K562 (cell line): ENCODE data around the gene LGR6. TPM values are rescaled to one million over a fixed set of nuclear protein-coding genes. Genes with fewer than 3 reads are reported as not detected.

Source experiments
- ATAC-seq: fragments of 200-7000 bp; cut with Tn5 transposase; 3 replicates; pipeline ENCODE4 v1.9.1; 2020; ENCODE audit warnings: moderate library complexity
- BruUV-seq: library from RNA; stranded (reverse); fragments of 400-500 nt; replicated peaks from 2 replicates; lab custom pipeline; 2021; lab: Mats Ljungman, UMichigan
- CTCF ChIA-PET: fragments of 300-600 bp; formaldehyde crosslinking; extraction: SDS; loops from one replicate; lab custom pipeline; 2021; ENCODE audit warnings: low intra/inter-chr PET ratio; lab: Yijun Ruan, JAX
- POLR2A ChIA-PET: fragments of 300-600, 350-650 bp; sonication (Branson Sonifier 250); formaldehyde crosslinking; extraction: SDS; loops from one replicate; lab custom pipeline; 2021; ENCODE audit warnings: antibody characterized with exemption, inconsistent platforms; lab: Yijun Ruan, JAX
- DNase-seq, 4 experiments: peaks; one replicate each; pipeline versions ENCODE4 v3.0.0 to v3.0.0-alpha.2; 2011 to 2018; ENCODE audit warnings: low spot score in 3 of 4, mixed read lengths in 3 of 4; ENCODE audit errors: extremely low read depth in 1 of 4
- FAIRE-seq: peaks from 2 replicates; lab custom pipeline; 2011; peaks lifted over from hg19 to GRCh38; lab: Jason Lieb, UNC
- H2AFZ ChIP-seq: 2 replicates; pipeline ENCODE4 v1.6.0; 2011; ENCODE audit warnings: low read depth, low read length, control low read depth, inconsistent platforms
- H3K27ac ChIP-seq: fragments of 200-600 bp; 3 replicates; pipeline ENCODE4 v1.8.0; 2011; ENCODE audit warnings: low read depth, mild to moderate bottlenecking, control low read depth, inconsistent platforms, low read length, moderate library complexity, mixed read lengths; ENCODE audit errors: extremely low read depth
- H3K27me3 ChIP-seq, 2 experiments: fragments of 300-600 bp in 1 of 2; 2 replicates in 1 of 2; 3 replicates in 1 of 2; pipeline versions ENCODE4 v1.6.0 to v1.8.0; 2011; ENCODE audit warnings: inconsistent platforms in 2 of 2, low read length in 2 of 2, mild to moderate bottlenecking in 1 of 2, mixed read lengths in 1 of 2, moderate library complexity in 1 of 2; ENCODE audit not compliant: control insufficient read depth in 2 of 2, insufficient read depth in 2 of 2
- H3K36me3 ChIP-seq: fragments of 300-600 bp; 3 replicates; pipeline ENCODE4 v1.8.0; 2011; ENCODE audit warnings: mild to moderate bottlenecking, low read length, inconsistent platforms; ENCODE audit not compliant: control insufficient read depth, insufficient read depth
- H3K4me1 ChIP-seq, 2 experiments: fragments of 200-600 bp in 1 of 2; replicated peaks in 1 of 2; 2 replicates in 1 of 2; 3 replicates in 1 of 2; pipeline versions ENCODE4 v1.5.1 to v1.8.0; 2011; ENCODE audit warnings: inconsistent platforms in 2 of 2, low read length in 2 of 2, mild to moderate bottlenecking in 1 of 2, mixed read lengths in 1 of 2, moderate library complexity in 1 of 2; ENCODE audit not compliant: control insufficient read depth in 2 of 2, insufficient read depth in 2 of 2
- H3K4me2 ChIP-seq: 2 replicates; pipeline ENCODE4 v1.6.1; 2011; ENCODE audit warnings: low read length, control low read depth, inconsistent platforms, mixed read lengths; ENCODE audit not compliant: insufficient read depth
- H3K4me3 ChIP-seq: fragments of 200-600 bp; sonication (generic), shearing (Covaris generic); 2 replicates; pipeline ENCODE4 v1.5.1; 2016; ENCODE audit warnings: control low read depth, inconsistent platforms
- H3K79me2 ChIP-seq: fragments of 200-600 bp; 3 replicates; pipeline ENCODE4 v1.8.0; 2011; ENCODE audit warnings: low read length, inconsistent platforms; ENCODE audit not compliant: control insufficient read depth, insufficient read depth
- H3K9ac ChIP-seq, 2 experiments: 2 replicates each; pipeline versions ENCODE4 v1.6.0 to v1.6.1; 2011; ENCODE audit warnings: low read depth in 2 of 2, low read length in 2 of 2, control low read depth in 1 of 2, inconsistent platforms in 1 of 2, mild to moderate bottlenecking in 1 of 2, mixed read lengths in 1 of 2; ENCODE audit not compliant: insufficient read depth in 1 of 2
- H3K9me1 ChIP-seq: one replicate; pipeline ENCODE4 v1.6.0; 2011; ENCODE audit warnings: inconsistent platforms, mild to moderate bottlenecking, low read length, moderate library complexity; ENCODE audit not compliant: control insufficient read depth, insufficient read depth
- H3K9me3 ChIP-seq: replicated peaks from 2 replicates; pipeline ENCODE4 v1.5.1; 2011; ENCODE audit warnings: low read depth, low read length, inconsistent platforms; ENCODE audit not compliant: control insufficient read depth, insufficient read depth
- H4K20me1 ChIP-seq: replicated peaks from 2 replicates; pipeline ENCODE4 v1.6.1; 2011; ENCODE audit warnings: low read length, inconsistent platforms, mixed read lengths; ENCODE audit not compliant: control insufficient read depth, insufficient read depth
- CTBP1 ChIP-seq: fragments of 450-650 bp; IDR thresholded peaks from 2 replicates; pipeline ENCODE4 v1.6.1; 2016; ENCODE audit warnings: borderline replicate concordance
- DNMT1 ChIP-seq: fragments of 450-650 bp; IDR thresholded peaks from 2 replicates; pipeline ENCODE4 v1.6.1; 2016; ENCODE audit warnings: antibody characterized with exemption, mild to moderate bottlenecking
- ETV6 ChIP-seq, 3 experiments: fragments of 150-350 bp in 1 of 3; sonication (generic) in 1 of 3; formaldehyde crosslinking in 1 of 3; IDR thresholded peaks; 2 replicates each; pipeline versions ENCODE4 v1.6.1 to v1.8.0; 2014 to 2022; ENCODE audit warnings: borderline replicate concordance in 2 of 3, low read depth in 2 of 3, antibody characterized with exemption in 1 of 3, low read length in 1 of 3, mild to moderate bottlenecking in 1 of 3, missing genetic modification reagents in 1 of 3
- FOXA1 ChIP-seq: fragments of 450-650 bp; IDR thresholded peaks from 2 replicates; pipeline ENCODE4 v1.6.1; 2016; ENCODE audit warnings: mild to moderate bottlenecking, borderline replicate concordance
- HSF4 ChIP-seq: fragments of 250-450 bp; sonication (Bioruptor Pico); IDR thresholded peaks from 2 replicates; pipeline ENCODE4 v2.1.2; 2022; ENCODE audit warnings: mild to moderate bottlenecking, moderate library complexity, borderline replicate concordance
- KAT8 ChIP-seq: fragments of 450-650 bp; IDR thresholded peaks from 2 replicates; pipeline ENCODE4 v1.6.1; 2016; ENCODE audit warnings: low read depth, mild to moderate bottlenecking
- NKRF ChIP-seq: fragments of 450-650 bp; IDR thresholded peaks from 2 replicates; pipeline ENCODE4 v1.6.1; 2016; ENCODE audit warnings: borderline replicate concordance
- PHB2 ChIP-seq: fragments of 450-650 bp; IDR thresholded peaks from 2 replicates; pipeline ENCODE4 v1.6.1; 2017; ENCODE audit warnings: low read depth
- POLR2AphosphoS5 ChIP-seq: IDR thresholded peaks from 2 replicates; pipeline ENCODE4 v1.6.1; 2011; ENCODE audit warnings: mild to moderate bottlenecking, low read depth, low read length, moderate library complexity; ENCODE audit not compliant: control insufficient read depth, insufficient read depth
- SNAPC5 ChIP-seq: fragments of 250-450 bp; sonication (Bioruptor Pico); IDR thresholded peaks from 2 replicates; pipeline ENCODE4 v1.8.0; 2021; ENCODE audit warnings: moderate library complexity, mild to moderate bottlenecking, inconsistent platforms
- TBL1XR1 ChIP-seq, 2 experiments: IDR thresholded peaks; 2 replicates each; pipeline ENCODE4 v1.6.1; 2012; ENCODE audit warnings: improper control_type of control experiment in 2 of 2, low read length in 2 of 2, mild to moderate bottlenecking in 1 of 2
- ZBTB17 ChIP-seq: fragments of 450-650 bp; formaldehyde crosslinking; IDR thresholded peaks from 2 replicates; pipeline ENCODE4 v1.4.0; 2020; ENCODE audit warnings: mild to moderate bottlenecking
- ZBTB8A ChIP-seq: fragments of 450-650 bp; IDR thresholded peaks from 2 replicates; pipeline ENCODE4 v1.6.1; 2018; ENCODE audit warnings: mild to moderate bottlenecking, moderate library complexity; ENCODE audit not compliant: partially characterized antibody
- ZNF79 ChIP-seq: fragments of 250-450 bp; sonication (Bioruptor Pico); IDR thresholded peaks from 2 replicates; pipeline ENCODE4 v1.4.0; 2020; ENCODE audit warnings: low read depth, mild to moderate bottlenecking, moderate library complexity
- ZZZ3 ChIP-seq: fragments of 450-650 bp; IDR thresholded peaks from 2 replicates; pipeline ENCODE4 v1.6.1; 2016; ENCODE audit warnings: antibody characterized with exemption, mild to moderate bottlenecking, moderate library complexity
- WGBS: fragments of 100-300 bp; shearing (Covaris generic); methylation state at CpG from one replicate; pipeline ENCODE4 v1.1.6; 2016; ENCODE audit warnings: low coverage, mixed read lengths; ENCODE audit not compliant: insufficient coverage; ENCODE audit errors: missing lambda C conversion rate; 5-methylcytosine and 5-hydroxymethylcytosine counted together
- in situ Hi-C: fragments of 300-500 bp; cut with MboI; formaldehyde crosslinking; loops from 4 replicates; pipeline ENCODE4 v1.15.0; 2018; ENCODE audit warnings: inconsistent platforms, mixed read lengths
- intact Hi-C: fragments of 100-400 bp; cut with micrococcal nuclease; formaldehyde crosslinking; loops from 2 replicates; pipeline ENCODE4 v1.14.2; 2022
- polyA plus RNA-seq, 8 experiments: library from polyadenylated mRNA; depleted of rRNA in 4 of 8; stranded (reverse) in 5 of 8; unstranded in 3 of 8; fragments of >200 nt; fragmentation: Nextera tagmentation in 2 of 8; fragmentation: Illumina TruSeq in 1 of 8; extraction: Ambion mirVana in 2 of 8; extraction: Trizol in 1 of 8; gene quantifications; 2 replicates each; pipeline versions ENCODE4 v1.2.1 to v1.2.3, GENCODE V29; 2011 to 2014; ENCODE audit warnings: inconsistent platforms in 1 of 8, missing spikeins in 1 of 8
- total RNA-seq, 7 experiments: library from RNA; depleted of rRNA in 6 of 7; stranded (reverse); fragments of >200 nt in 6 of 7; fragmentation: Illumina TruSeq in 2 of 7; extraction: Trizol in 2 of 7; gene quantifications; 2 replicates each; pipeline versions ENCODE4 v1.2.1 to v1.2.3, GENCODE V29; 2011 to 2021; ENCODE audit warnings: low replicate concordance in 1 of 7

Gene LGR6
- total and polyA plus RNA-seq, 9 of the 15 experiments (the other 6 are each of a cell fraction or from before 2014, with no cell fraction given): 0.01 to 0.54 (median 0.17) TPM; not detected in 1

GRCh38 chr1:202189001-202189790 is 4.4 kb upstream of the LGR6 start:
- peaks cover 2 to 29% of the 10 kb centered on the region in 2 experiments; a peak in 4 of 5 replicates for H3K4me1 ChIP-seq
- BruUV-seq: no TSS peak
- H3K4me2 ChIP-seq: no peak overlapping the region
- peak; percentile 83 for ATAC-seq
- H3K79me2 ChIP-seq: no peaks in the 10 kb centered on the region
- FAIRE-seq: peak; percentile 88
- peaks cover 16% of the 10 kb centered on the region; the same call in 1 of the 2 replicates for H4K20me1 ChIP-seq
- no peak overlapping the region for H3K9ac ChIP-seq
- H3K27ac ChIP-seq: no peak overlapping the region
- H3K4me3 ChIP-seq: no peak overlapping the region
- H3K27me3 ChIP-seq: peaks cover 8 to 13% of the 10 kb centered on the region in 2 experiments; a peak in 4 of 5 replicates
- DNase-seq: peak; percentile 75 to 89 (median 77)
- CTCF ChIA-PET: interaction anchor here (0.6 to 1.8 kb wide), 2 partner anchors 119 to 126 kb away, joined by 3 to 16 read pairs; no protein-coding TSS in a partner anchor
- intact Hi-C loops (loop anchor here (2.0 kb wide), 1 partner anchor 530 kb away; no protein-coding TSS in a partner anchor), in situ Hi-C loops (no loop called here)
- H3K9me3 ChIP-seq: no peaks in the 10 kb centered on the region
- WGBS: 43% methylated on average over 20 of the region's 20 CpGs
- POLR2A ChIA-PET: interaction anchor here (0.6 to 1.6 kb wide), 5 partner anchors 10 to 531 kb away, joined by 3 to 5 read pairs (median 4); no protein-coding TSS in a partner anchor
- peaks cover 3% of the 10 kb centered on the region for H3K9me1 ChIP-seq
- H3K36me3 ChIP-seq: no peaks in the 10 kb centered on the region
- H2AFZ ChIP-seq: no peak overlapping the region
- TF ChIP-seq TBL1XR1 (IDR thresholded peaks at IDR 0.05; ENCODE audit: low read length in 2 of 2) (no peak), POLR2AphosphoS5 (no peak), KAT8 (no peak), NKRF (no peak), ZBTB17 (CRISPR knock-in tag) (peak; percentile 52; the same call in 1 of the 2 replicates), HSF4 (CRISPR knock-in tag) (no peak), ZBTB8A (no peak), SNAPC5 (no peak), PHB2 (no peak), CTBP1 (no peak), ZNF79 (CRISPR knock-in tag) (no peak), ETV6 (IDR thresholded peaks at IDR 0.05; ENCODE audit: borderline replicate concordance in 1 of 2, low read depth in 2 of 2, low read length in 1 of 2) (no peak), ETV6 (CRISPR knock-in tag; IDR thresholded peaks at IDR 0.05; ENCODE audit: borderline replicate concordance) (no peak), ZZZ3 (no peak), FOXA1 (no peak), DNMT1 (no peak)
